Vagina (tissue), 2 donors: ENCODE measurements around the gene KLHL3.

Source experiments
- POLR2A ChIP-seq, 2 donors: fragments of 450-650 bp; IDR thresholded peaks; one replicate each; pipeline ENCODE4 v1.6.1; 2017; ENCODE audit warnings: antibody characterized with exemption in 2 of 2, mild to moderate bottlenecking in 2 of 2, moderate library complexity in 2 of 2
- POLR2AphosphoS5 ChIP-seq, 2 donors: sonication (generic); formaldehyde crosslinking; IDR thresholded peaks; one replicate each; pipeline ENCODE4 v1.9.0; 2017; ENCODE audit warnings: antibody characterized with exemption in 2 of 2, mild to moderate bottlenecking in 2 of 2, low read depth in 1 of 2; ENCODE audit not compliant: insufficient read depth in 1 of 2
- TF ChIP-seq, protein P1 (sequence below), 3 experiments: fragments of 450-650 bp in 2 of 3; fragments of 200-600 bp in 1 of 3; sonication (generic) in 1 of 3; IDR thresholded peaks; one replicate each; pipeline ENCODE4 v1.5.1; 2017 to 2019; ENCODE audit warnings: antibody characterized with exemption in 3 of 3, mild to moderate bottlenecking in 2 of 3, moderate library complexity in 2 of 3

DNA sequence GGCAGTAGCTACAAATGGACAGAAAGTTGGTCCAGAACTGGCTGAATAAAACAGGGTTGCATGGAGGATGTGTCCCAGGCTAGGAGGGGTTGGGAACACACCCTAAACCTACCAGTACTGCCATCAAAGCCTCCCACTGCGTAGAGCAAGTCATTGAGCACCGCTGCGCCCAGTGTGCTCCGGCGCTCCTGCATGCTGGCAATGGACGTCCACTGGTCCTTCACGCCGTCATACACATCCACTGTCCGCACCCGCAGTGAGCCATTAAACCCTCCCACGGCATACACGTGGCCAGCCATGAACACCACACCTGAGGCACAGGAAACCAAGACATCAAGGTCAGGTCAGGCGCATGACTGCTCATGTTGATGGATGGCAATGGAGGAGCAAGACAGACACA is 97.0 kb downstream of the KLHL3 start:
- TF ChIP-seq POLR2A (IDR thresholded peaks at IDR 0.05) (no peak), POLR2AphosphoS5 (IDR thresholded peaks at IDR 0.05; ENCODE audit: insufficient read depth in 1 of 2, low read depth in 1 of 2) (no peak)
- TF ChIP-seq, protein P1, sequence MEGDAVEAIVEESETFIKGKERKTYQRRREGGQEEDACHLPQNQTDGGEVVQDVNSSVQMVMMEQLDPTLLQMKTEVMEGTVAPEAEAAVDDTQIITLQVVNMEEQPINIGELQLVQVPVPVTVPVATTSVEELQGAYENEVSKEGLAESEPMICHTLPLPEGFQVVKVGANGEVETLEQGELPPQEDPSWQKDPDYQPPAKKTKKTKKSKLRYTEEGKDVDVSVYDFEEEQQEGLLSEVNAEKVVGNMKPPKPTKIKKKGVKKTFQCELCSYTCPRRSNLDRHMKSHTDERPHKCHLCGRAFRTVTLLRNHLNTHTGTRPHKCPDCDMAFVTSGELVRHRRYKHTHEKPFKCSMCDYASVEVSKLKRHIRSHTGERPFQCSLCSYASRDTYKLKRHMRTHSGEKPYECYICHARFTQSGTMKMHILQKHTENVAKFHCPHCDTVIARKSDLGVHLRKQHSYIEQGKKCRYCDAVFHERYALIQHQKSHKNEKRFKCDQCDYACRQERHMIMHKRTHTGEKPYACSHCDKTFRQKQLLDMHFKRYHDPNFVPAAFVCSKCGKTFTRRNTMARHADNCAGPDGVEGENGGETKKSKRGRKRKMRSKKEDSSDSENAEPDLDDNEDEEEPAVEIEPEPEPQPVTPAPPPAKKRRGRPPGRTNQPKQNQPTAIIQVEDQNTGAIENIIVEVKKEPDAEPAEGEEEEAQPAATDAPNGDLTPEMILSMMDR (IDR thresholded peaks at IDR 0.05) = no peak
